HG03439 (cell line): ENCODE data around the gene CD300H.

Experiments used
- ATAC-seq: cut with Tn5 transposase; IDR thresholded peaks from one replicate; pipeline ENCODE4 v1.9.1; 2021; ENCODE audit warnings: mild to moderate bottlenecking, moderate library complexity; ENCODE audit not compliant: unreplicated experiment

Gene CD300H

GRCh38 chr17:74567397-74567796, at the start of gene CD300H:
Gene CD300H (minus strand): TSS chr17:74567509.
- ATAC-seq = no peak

GRCh38 chr17:74616696-74617095, 49.4 kb upstream of the CD300H start:
- no peak for ATAC-seq

- ATAC-seq = no peak
Measured at GRCh38 chr17:74612046-74612445, 44.7 kb upstream of the CD300H start.

GRCh38 chr17:74610108-74610507, 42.8 kb upstream of the CD300H start:
- no peak for ATAC-seq

GRCh38 chr17:74608511-74608910, 41.2 kb upstream of the CD300H start:
- no peak for ATAC-seq

GRCh38 chr17:74607221-74607620, 39.9 kb upstream of the CD300H start:
- ATAC-seq = no peak

- no peak for ATAC-seq
Measured at GRCh38 chr17:74606050-74606449, 38.7 kb upstream of the CD300H start.

- no peak for ATAC-seq
Measured at GRCh38 chr17:74605361-74605760, 38.1 kb upstream of the CD300H start.

GRCh38 chr17:74604761-74605160, 37.5 kb upstream of the CD300H start:
- no peak for ATAC-seq

- no peak for ATAC-seq
Measured at GRCh38 chr17:74604200-74604599, 36.9 kb upstream of the CD300H start.

- no peak for ATAC-seq
Measured at GRCh38 chr17:74603746-74604145, 36.4 kb upstream of the CD300H start.

- ATAC-seq = no peak
Measured at GRCh38 chr17:74603037-74603635, 35.8 kb upstream of the CD300H start.

- no peak for ATAC-seq
Measured at GRCh38 chr17:74601944-74602572, 34.7 kb upstream of the CD300H start.

- ATAC-seq = no peak
Measured at GRCh38 chr17:74599448-74599939, 32.2 kb upstream of the CD300H start.

GRCh38 chr17:74599023-74599399, 31.7 kb upstream of the CD300H start:
- no peak for ATAC-seq

GRCh38 chr17:74598346-74599022, 31.2 kb upstream of the CD300H start:
- ATAC-seq = no peak

- no peak for ATAC-seq
Measured at GRCh38 chr17:74597069-74597790, 29.9 kb upstream of the CD300H start.

GRCh38 chr17:74595037-74595750, 27.9 kb upstream of the CD300H start:
- ATAC-seq = no peak

- ATAC-seq = no peak
Measured at GRCh38 chr17:74592087-74592990, 25.0 kb upstream of the CD300H start, which contains the start of gene CD300LD. Gene CD300LD (minus strand): TSS chr17:74592283. CDS start chr17:74592202, 81 bp downstream.

- ATAC-seq = no peak
Measured at GRCh38 chr17:74591503-74591902, 24.2 kb upstream of the CD300H start.
